ENCODE measurements around the gene KCNQ2. TPM values are rescaled to one million over a fixed set of nuclear protein-coding genes. Genes with fewer than 3 reads are reported as not detected.

Gene KCNQ2
- total and polyA plus RNA-seq, 9 donors: not detected

DNA sequence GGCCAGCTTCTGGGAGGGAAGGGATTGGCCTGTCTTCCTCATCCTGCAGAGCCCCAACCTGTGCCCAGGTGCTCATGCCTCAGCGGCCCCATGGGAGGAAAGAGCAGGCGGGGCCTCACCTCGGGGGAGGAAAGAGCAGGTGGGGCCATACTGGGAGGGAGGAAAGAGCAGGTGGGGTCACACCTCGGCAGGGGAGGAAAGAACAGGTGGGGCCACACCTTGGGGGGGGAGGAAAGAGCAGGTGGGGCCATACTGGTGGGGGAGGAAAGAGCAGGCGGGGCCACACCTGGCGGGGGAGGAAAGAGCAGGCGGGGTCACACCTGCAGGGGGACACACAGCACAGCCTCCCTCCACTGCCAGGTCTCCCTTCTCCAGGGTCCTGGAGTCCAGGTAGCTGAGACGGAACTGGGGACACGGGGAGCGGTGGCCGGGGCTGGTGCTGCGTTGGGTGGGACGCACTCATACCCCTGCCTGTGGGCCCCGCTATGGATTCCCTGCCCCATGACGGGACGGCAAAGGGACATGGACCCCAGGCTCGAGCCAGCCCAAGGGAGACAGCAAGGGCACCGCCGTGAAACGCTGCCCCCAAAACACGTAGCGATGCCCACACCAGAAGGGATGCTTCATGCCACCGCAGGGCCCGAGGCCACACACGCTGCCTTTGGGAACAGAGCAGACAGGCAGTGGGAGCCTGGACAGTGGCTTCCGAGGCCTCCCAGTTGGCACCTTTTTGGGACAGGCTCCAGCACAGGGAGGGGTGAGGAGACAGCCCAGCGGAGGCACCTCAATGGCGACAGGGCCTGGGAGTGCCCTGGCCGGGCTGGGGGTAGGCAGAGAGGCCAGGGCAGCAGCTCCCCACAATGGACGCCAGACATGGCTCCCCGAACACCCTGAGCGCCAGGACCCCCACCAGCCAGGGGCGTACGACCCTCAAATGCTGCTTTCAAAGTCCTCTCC is 68.0 kb downstream of the KCNQ2 start:
- TF ChIP-seq POLR2A (IDR thresholded peaks at IDR 0.05): no peak
- TF ChIP-seq EP300 (IDR thresholded peaks at IDR 0.05): no peak
- TF ChIP-seq, protein P1, sequence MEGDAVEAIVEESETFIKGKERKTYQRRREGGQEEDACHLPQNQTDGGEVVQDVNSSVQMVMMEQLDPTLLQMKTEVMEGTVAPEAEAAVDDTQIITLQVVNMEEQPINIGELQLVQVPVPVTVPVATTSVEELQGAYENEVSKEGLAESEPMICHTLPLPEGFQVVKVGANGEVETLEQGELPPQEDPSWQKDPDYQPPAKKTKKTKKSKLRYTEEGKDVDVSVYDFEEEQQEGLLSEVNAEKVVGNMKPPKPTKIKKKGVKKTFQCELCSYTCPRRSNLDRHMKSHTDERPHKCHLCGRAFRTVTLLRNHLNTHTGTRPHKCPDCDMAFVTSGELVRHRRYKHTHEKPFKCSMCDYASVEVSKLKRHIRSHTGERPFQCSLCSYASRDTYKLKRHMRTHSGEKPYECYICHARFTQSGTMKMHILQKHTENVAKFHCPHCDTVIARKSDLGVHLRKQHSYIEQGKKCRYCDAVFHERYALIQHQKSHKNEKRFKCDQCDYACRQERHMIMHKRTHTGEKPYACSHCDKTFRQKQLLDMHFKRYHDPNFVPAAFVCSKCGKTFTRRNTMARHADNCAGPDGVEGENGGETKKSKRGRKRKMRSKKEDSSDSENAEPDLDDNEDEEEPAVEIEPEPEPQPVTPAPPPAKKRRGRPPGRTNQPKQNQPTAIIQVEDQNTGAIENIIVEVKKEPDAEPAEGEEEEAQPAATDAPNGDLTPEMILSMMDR (IDR thresholded peaks at IDR 0.05): no peak
- no peak overlapping the region for H3K4me3 ChIP-seq
- no peaks in the 10 kb centered on the region for H3K27me3 ChIP-seq
- no peaks in the 10 kb centered on the region for H3K9me3 ChIP-seq
- intact Hi-C loops (cut with DNase I): no loop called here
- no peaks in the 10 kb centered on the region for H3K4me1 ChIP-seq (ENCODE audit: insufficient read depth)
- DNase-seq: no peak
- 77 to 79% (median 79%) methylated on average over 33 to 34 of the region's 34 CpGs for WGBS, 3 donors
- H3K36me3 ChIP-seq: no peaks in the 10 kb centered on the region
- no peak overlapping the region for H3K27ac ChIP-seq

DNA sequence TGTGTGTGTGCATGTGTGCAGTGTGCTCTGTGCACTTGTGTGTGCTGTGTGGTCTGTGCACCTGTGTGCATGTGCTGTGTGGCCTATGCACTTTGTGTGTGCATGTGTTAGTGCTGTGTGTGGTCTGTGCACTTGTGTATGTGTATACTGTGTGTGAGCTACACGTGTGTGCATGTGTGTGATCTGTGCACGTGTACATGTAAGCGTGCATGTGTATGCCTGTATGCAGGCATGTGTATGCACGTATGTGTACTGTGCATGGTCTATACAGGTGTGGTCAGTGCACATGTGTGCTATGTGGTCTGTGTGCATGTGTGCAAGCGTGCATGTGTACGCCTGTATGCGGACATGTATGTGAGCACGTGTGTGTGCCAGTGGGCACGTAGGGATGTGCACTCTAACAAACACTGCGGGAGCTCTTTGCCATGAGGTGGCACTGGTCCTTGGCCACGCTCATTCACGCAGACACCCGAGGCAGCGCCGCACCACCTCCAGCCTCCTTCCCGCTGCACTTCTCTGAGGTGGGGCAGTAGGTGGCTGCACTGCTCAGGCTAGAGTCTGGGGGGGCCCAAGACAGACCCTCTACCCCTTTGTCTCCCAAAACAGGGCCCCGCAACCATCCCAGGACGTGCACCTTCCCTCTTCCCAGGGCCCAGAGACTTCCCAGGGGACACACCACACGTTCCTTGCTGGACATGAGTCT is 68.9 kb downstream of the KCNQ2 start:
- WGBS, 3 donors: 81 to 84% (median 81%) methylated on average over 19 of the region's 19 CpGs
- TF ChIP-seq, protein P1 (IDR thresholded peaks at IDR 0.05): no peak
- TF ChIP-seq POLR2A (IDR thresholded peaks at IDR 0.05) (no peak), EP300 (IDR thresholded peaks at IDR 0.05) (no peak)
- no peaks in the 10 kb centered on the region for H3K27me3 ChIP-seq
- intact Hi-C loops (cut with DNase I): no loop called here
- H3K27ac ChIP-seq: no peak overlapping the region
- no peak overlapping the region for H3K4me3 ChIP-seq
- H3K4me1 ChIP-seq (ENCODE audit: insufficient read depth): no peaks in the 10 kb centered on the region
- no peaks in the 10 kb centered on the region for H3K36me3 ChIP-seq
- H3K9me3 ChIP-seq: no peaks in the 10 kb centered on the region
- no peak for DNase-seq

DNA sequence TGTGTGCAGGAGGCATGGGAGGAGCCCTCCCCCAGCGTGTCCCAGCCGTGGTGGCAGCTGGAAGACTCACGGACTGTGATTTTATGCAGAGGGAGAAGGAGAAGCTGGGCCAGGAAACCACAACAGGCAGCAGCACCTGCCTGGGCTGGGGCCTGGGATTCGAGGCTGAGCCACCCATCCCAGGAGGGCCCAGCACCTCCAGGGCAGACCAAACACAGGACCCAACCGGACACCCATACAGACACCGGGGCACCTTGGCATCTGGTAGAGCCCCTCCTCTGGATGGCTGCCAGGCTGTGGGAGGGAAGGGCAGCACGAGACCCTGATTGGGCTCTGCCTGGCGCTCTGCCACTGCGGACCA is 69.6 kb downstream of the KCNQ2 start:
- H3K27ac ChIP-seq: no peak overlapping the region
- intact Hi-C loops (cut with DNase I): no loop called here
- H3K27me3 ChIP-seq: no peaks in the 10 kb centered on the region
- no peak for DNase-seq
- H3K4me3 ChIP-seq: no peak overlapping the region
- no peaks in the 10 kb centered on the region for H3K4me1 ChIP-seq (ENCODE audit: insufficient read depth)
- TF ChIP-seq, protein P1 (IDR thresholded peaks at IDR 0.05): no peak
- TF ChIP-seq EP300 (IDR thresholded peaks at IDR 0.05) (no peak), POLR2A (IDR thresholded peaks at IDR 0.05) (no peak)
- no peaks in the 10 kb centered on the region for H3K9me3 ChIP-seq
- H3K36me3 ChIP-seq: no peaks in the 10 kb centered on the region
- 30 to 35% (median 32%) methylated on average over 8 to 9 of the region's 9 CpGs for WGBS, 3 donors

DNA sequence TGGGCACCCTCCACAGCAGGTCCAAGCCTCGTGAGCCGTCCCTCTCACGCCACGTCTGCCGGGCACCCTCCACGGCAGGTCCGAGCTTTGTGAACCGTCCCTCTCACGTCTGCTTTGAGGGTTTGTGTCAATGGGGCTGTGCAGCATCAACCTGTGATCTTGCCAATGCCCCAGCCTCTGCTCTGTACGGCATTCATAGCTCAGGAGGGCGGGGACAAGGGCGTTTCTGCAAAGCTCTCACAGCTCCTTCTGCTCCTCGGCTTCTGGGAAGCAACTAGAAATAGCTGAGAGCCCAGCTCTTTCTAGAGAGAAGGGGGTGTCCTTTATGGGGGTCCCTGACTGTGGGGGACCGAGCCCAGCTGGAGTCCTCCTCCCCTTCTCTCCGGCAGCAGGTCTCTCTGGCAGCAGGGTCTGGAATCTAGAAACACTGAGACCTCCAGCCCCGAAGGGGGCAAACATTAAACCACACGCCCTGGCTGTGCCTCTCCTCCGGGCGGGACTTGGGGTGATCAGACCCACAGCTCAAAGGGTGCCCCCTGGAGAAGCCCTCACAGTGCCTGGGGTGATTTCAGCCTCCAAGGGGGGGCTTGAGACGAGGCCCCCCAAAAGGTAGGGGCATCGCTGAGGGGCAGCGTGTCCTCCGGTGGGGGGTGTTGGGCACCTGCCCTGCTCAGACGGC is 70.1 kb downstream of the KCNQ2 start:
- no peak overlapping the region for H3K4me3 ChIP-seq
- intact Hi-C loops (cut with DNase I): no loop called here

More for the DNA sequence above, 70.1 kb downstream of the KCNQ2 start:
- Histone ChIP-seq H3K27ac (no peak overlapping the region), H3K4me1 (ENCODE audit: insufficient read depth) (no peaks in the 10 kb centered on the region), H3K36me3 (no peaks in the 10 kb centered on the region), H3K9me3 (no peaks in the 10 kb centered on the region), H3K27me3 (no peaks in the 10 kb centered on the region)
- DNase-seq: no peak
- TF ChIP-seq, protein P1 (IDR thresholded peaks at IDR 0.05): no peak
- 51 to 57% (median 52%) methylated on average over 23 to 24 of the region's 24 CpGs for WGBS, 3 donors

Measured in ovary (tissue), 9 donors.